Left colon (tissue), 2 donors: ENCODE measurements around the gene YIPF3. TPM values are rescaled to one million over a fixed set of nuclear protein-coding genes. Genes with fewer than 3 reads are reported as not detected.
A peak's percentile ranks its signal among the peaks of the same experiment; 100 is the strongest.
"Not testable (repeated sequence)": the region's sequence is repeated elsewhere in the genome, so short reads cannot be mapped to it uniquely, and the experiment has no call there.

Experiments
- ATAC-seq: fragments of 200-7000 bp; cut with Tn5 transposase; one replicate; pipeline ENCODE4 v1.9.1; 2020; ENCODE audit warnings: mild to moderate bottlenecking, moderate library complexity
- DNase-seq, 2 donors: peaks; one replicate each; pipeline ENCODE4 v3.0.0-alpha.2; 2020
- intact Hi-C, 2 donors: fragments of 100-400 bp; cut with DNase I in 1 of 2; cut with micrococcal nuclease in 1 of 2; formaldehyde crosslinking; loops; one replicate each; pipeline versions ENCODE4 v1.11.2 to v1.14.0; 2022; cut with DNase I, micrococcal nuclease
- total RNA-seq, 2 donors: library from RNA; stranded (reverse); fragmentation: NEBNext Ultra II Directional; extraction: Animal tissue kit (Norgen Biotek cat#: 25700); gene quantifications; one replicate each; pipeline ENCODE4 v1.2.1, GENCODE V29; 2021
- donor health status: DM: no; HTN: no; CAD: no.
- donor health status: DM: yes; HTN: yes; CAD: no.

Gene YIPF3
- total RNA-seq, 2 donors from 2014 or later, result 113 to 134 TPM

- intact Hi-C loops, result no loop called here
- ATAC-seq, result no peak
- no peak for DNase-seq
Measured at GRCh38 chr6:43475516-43475915, 41.2 kb downstream of the YIPF3 start.

GRCh38 chr6:43472515-43472914 lies 44.2 kb downstream of the YIPF3 start:
- intact Hi-C loops, result no loop called here
- ATAC-seq, result no peak

GRCh38 chr6:43471399-43471798 lies 45.3 kb downstream of the YIPF3 start:
- intact Hi-C loops, result no loop called here
- DNase-seq (no peak), ATAC-seq (no peak)

More at GRCh38 chr6:43472515-43472914, 44.2 kb downstream of the YIPF3 start:
- no peak for DNase-seq

DNA sequence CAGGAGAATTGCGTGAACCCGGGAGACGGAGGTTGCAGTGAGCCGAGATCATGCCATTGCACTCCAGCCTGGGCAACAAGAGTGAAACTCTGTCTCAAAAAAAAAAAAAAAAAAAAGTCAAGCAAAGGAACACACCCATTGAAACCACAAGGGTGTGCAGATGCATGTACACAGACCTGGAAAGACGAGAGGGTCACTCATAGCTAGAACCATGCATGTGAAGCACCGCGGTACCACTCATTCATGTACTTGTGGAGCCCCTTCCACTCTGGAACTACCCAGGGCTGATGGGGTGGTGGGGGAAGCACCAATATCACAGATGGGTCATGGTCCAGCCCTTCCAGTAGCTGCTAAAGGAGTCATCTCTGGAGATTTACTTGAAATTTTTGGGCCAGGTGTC lies 46.8 kb downstream of the YIPF3 start:
- intact Hi-C loops, result no loop called here
- ATAC-seq (no peak), DNase-seq (no peak)

- ATAC-seq (no peak), DNase-seq (no peak)
- intact Hi-C loops, result no loop called here
Measured at GRCh38 chr6:43468748-43469681, 47.7 kb downstream of the YIPF3 start.

GRCh38 chr6:43468240-43468639 lies 48.5 kb downstream of the YIPF3 start:
- ATAC-seq (no peak), DNase-seq (peak in 1 of 2 donors; percentile 4)
- intact Hi-C loops, result no loop called here

- ATAC-seq, result no peak
- DNase-seq, result peak in 1 of 2 donors; percentile 3
- intact Hi-C loops, result no loop called here
Measured at GRCh38 chr6:43467752-43468151, 49.0 kb downstream of the YIPF3 start.

DNA sequence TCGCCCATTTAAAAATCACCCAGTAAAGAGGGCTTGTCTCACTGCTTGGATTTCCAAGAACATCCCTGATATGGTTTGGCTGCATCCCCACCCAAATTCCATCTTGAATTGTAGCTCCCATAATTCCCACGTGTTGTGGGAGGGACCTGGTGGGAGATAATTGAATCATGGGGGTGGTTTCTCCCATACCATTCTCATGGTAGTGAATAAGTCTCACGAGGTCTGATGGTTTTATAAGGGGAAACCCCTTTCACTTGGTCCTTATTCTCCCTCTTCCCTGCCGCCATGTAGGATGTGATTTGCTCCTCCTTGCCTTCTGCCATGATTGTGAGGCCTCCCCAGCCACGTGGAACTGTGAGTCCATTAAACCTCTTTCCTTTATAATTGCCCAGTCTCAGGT lies 49.5 kb downstream of the YIPF3 start:
- ATAC-seq, intact Hi-C loops: not testable (repeated sequence)
- DNase-seq, result peak in 1 of 2 donors; percentile 3

DNA sequence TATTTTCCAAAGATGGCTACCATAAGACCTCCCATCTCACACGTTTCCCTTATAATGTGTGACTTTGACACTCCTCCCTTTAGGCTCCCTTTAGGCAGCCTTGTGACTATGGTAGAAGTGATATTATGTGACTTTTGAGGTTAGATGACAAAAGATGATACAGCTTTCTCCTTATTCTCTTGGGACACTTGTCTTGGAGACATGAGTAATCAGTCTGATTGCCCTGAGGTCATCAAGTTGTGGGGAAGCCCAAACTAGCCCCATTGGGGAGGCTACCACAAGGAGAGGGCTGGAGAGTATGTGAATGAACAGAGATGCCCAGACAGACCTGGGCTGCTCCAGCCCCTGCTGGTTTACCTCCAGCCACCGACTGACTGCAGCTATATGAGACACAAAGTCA lies 50.8 kb downstream of the YIPF3 start:
- no peak for ATAC-seq
- intact Hi-C loops, result no loop called here
- peak in 1 of 2 donors; percentile 5 for DNase-seq

DNA sequence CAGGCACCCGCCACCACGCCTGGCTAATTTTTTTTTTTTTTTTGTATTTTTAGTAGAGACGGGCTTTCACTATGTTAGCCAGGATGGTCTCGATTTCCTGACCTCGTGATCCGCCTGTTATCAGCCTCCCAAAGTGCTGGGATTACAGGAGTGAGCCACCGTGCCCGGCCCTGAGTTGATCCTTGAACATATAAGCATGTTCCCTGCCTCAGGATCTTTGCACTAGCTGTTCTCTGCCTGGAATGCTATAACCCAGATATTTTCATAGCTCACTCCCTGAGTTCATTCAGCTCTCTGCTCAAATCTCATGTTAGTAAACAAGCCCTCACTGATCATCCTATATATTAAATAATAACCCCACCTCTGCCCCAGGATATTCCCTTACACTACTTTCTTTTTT lies 52.4 kb downstream of the YIPF3 start:
- no peak for ATAC-seq
- DNase-seq, result no peak
- intact Hi-C loops, result no loop called here

- DNase-seq (no peak), ATAC-seq (no peak)
- intact Hi-C loops, result no loop called here
Measured at GRCh38 chr6:43461936-43462335, 54.8 kb downstream of the YIPF3 start.

Other genes starting within 250 kb of the YIPF3 start
- gene SLC22A7, start 218.7 kb downstream of the YIPF3 start, total RNA-seq, result not detected
- gene CRIP3, start 208.1 kb downstream of the YIPF3 start, total RNA-seq, result 1 to 10 TPM; 1.4 TPM
- 10 to 100 TPM; 12.3 to 13.2 TPM for gene ZNF318, start 147.3 kb downstream of the YIPF3 start, total RNA-seq
- 10 to 100 TPM; 32.1 to 34.6 TPM for gene ABCC10, start 89.4 kb downstream of the YIPF3 start, total RNA-seq
- gene DLK2, start 61.4 kb downstream of the YIPF3 start, total RNA-seq, result under 1 TPM; 0.27 to 0.28 TPM
- gene TJAP1, start 39.4 kb downstream of the YIPF3 start, total RNA-seq, result 10 to 100 TPM; 16.9 to 18.4 TPM
- under 1 TPM; 0.61 to 0.95 TPM for gene LRRC73, start 6.6 kb downstream of the YIPF3 start, total RNA-seq
- 10 to 100 TPM; 19.6 to 26.9 TPM for gene POLR1C, start 163 bp upstream of the YIPF3 start, total RNA-seq
- 10 to 100 TPM; 20.0 to 23.2 TPM for gene XPO5, start 59.1 kb upstream of the YIPF3 start, total RNA-seq
- gene POLH, start 59.3 kb upstream of the YIPF3 start, total RNA-seq, result 10 to 100 TPM; 11.2 to 11.3 TPM
- gene GTPBP2, start 112.3 kb upstream of the YIPF3 start, total RNA-seq, result 10 to 100 TPM; 63.7 to 95.8 TPM
- 10 to 100 TPM; 37.0 to 49.8 TPM for gene MAD2L1BP, start 118.9 kb upstream of the YIPF3 start, total RNA-seq
- gene RSPH9, start 128.1 kb upstream of the YIPF3 start, total RNA-seq, result under 1 TPM in 1 of 2 donors, not detected in 1; 0.11 TPM
- gene MRPS18A, start 170.9 kb upstream of the YIPF3 start, total RNA-seq, result 10 to 100 TPM; 56.9 to 69.4 TPM